ENCODE results near the gene HOGA1.
A peak's percentile ranks its signal among the peaks of the same experiment; 100 is the strongest.

The HOGA1 gene

DNA sequence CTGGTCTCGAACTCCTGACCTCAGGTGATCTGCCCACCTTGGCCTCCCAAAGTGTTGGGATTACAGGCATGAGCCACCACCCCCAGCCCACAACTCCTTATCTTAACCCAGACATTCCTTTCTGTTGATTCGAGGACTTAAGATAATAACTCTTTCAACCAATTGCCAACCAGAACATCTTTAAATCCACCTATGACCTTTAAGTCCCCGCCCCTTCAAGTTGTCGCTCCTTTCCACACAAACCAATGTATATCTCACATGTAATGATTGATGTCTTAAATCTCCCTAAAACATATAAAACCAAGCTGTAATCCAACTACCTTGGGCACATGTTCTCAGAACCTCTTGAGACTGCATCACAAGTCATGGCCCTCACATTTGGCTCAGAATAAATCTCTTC, 19.4 kb upstream of the HOGA1 start:
- Mint-ChIP-seq H3K9me3 (no peaks in the 10 kb centered on the region), H3K27ac (no peak overlapping the region), H3K27me3 (ENCODE audit: low read depth) (peaks cover 3% of the 10 kb centered on the region), H3K4me1 (no peaks in the 10 kb centered on the region), H3K4me3 (no peak overlapping the region), H3K36me3 (ENCODE audit: low read depth) (no peaks in the 10 kb centered on the region)
- no peak for TF ChIP-seq CTCF (IDR thresholded peaks at IDR 0.05; ENCODE audit: unreplicated experiment in 3 of 3)

DNA sequence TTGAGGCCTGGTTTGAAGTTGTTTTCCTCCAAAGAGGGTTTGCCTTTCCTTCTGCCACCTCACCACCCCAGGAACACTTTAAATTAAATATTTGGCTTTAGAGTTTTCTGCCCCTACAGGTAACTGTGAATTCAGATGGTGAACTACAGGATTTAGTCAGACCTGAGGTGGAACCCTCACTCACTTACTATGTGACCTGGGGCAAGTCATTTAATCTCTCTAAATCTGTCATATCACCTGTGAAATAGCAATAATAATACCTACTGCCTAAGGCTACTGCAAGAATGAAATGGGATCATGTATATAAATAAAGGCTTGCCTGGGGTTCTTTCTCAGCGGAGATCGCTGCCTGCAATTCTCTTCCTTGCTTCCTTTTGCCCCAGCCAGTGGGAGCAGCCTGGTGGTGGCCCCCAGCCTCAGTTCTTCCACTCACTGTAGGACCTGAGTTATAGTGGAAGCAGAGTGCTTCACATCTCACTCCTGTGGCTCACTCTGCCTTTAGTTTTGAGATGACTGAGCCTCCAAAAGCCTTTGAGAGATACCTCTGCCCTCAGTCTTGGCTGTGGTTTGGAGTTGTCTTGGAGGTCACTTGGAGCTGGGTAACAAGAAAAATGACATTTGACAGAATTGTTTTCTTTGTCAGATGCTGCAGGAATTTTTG, 17.7 kb upstream of the HOGA1 start:
- peaks cover 4% of the 10 kb centered on the region for H3K27me3 Mint-ChIP-seq (ENCODE audit: low read depth)
- peak overlapping the region in 1 of 3 experiments; percentile 25 for H3K27ac Mint-ChIP-seq
- peaks cover 6% of the 10 kb centered on the region for H3K4me1 Mint-ChIP-seq
- no peak overlapping the region for H3K4me3 Mint-ChIP-seq
- H3K9me3 Mint-ChIP-seq: no peaks in the 10 kb centered on the region
- TF ChIP-seq CTCF (IDR thresholded peaks at IDR 0.05; ENCODE audit: unreplicated experiment in 3 of 3): no peak
- no peaks in the 10 kb centered on the region for H3K36me3 Mint-ChIP-seq (ENCODE audit: low read depth)

GRCh38 chr10:97567891-97568290, 16.3 kb upstream of the HOGA1 start:
- no peak overlapping the region for H3K4me3 Mint-ChIP-seq
- H3K27ac Mint-ChIP-seq: no peak overlapping the region
- no peak for TF ChIP-seq CTCF (IDR thresholded peaks at IDR 0.05; ENCODE audit: unreplicated experiment in 3 of 3)
- H3K4me1 Mint-ChIP-seq: peaks cover 17% of the 10 kb centered on the region
- H3K36me3 Mint-ChIP-seq (ENCODE audit: low read depth): no peaks in the 10 kb centered on the region
- H3K9me3 Mint-ChIP-seq: no peaks in the 10 kb centered on the region
- H3K27me3 Mint-ChIP-seq (ENCODE audit: low read depth): peaks cover 4% of the 10 kb centered on the region

- Mint-ChIP-seq H3K36me3 (ENCODE audit: low read depth) (no peaks in the 10 kb centered on the region), H3K9me3 (no peaks in the 10 kb centered on the region), H3K27me3 (ENCODE audit: low read depth) (peaks cover 4% of the 10 kb centered on the region), H3K27ac (no peak overlapping the region), H3K4me1 (peaks cover 31% of the 10 kb centered on the region), H3K4me3 (no peak overlapping the region)
- TF ChIP-seq CTCF (IDR thresholded peaks at IDR 0.05; ENCODE audit: unreplicated experiment in 3 of 3): no peak
Measured at GRCh38 chr10:97570146-97570788, 13.9 kb upstream of the HOGA1 start.

- no peak for TF ChIP-seq CTCF (IDR thresholded peaks at IDR 0.05; ENCODE audit: unreplicated experiment in 3 of 3)
- Mint-ChIP-seq H3K36me3 (ENCODE audit: low read depth) (no peaks in the 10 kb centered on the region), H3K9me3 (no peaks in the 10 kb centered on the region), H3K4me3 (no peak overlapping the region), H3K27ac (peak overlapping the region; percentile 64 to 88 (median 71)), H3K4me1 (peaks cover 31% of the 10 kb centered on the region), H3K27me3 (ENCODE audit: low read depth) (peaks cover 4% of the 10 kb centered on the region)
Measured at GRCh38 chr10:97570789-97571471, 13.3 kb upstream of the HOGA1 start.
